Keratinocyte (primary cell): ENCODE results near the gene ELP5. TPM values are rescaled to one million over a fixed set of nuclear protein-coding genes. Genes with fewer than 3 reads are reported as not detected.

Experiments
- DNase-seq: peaks from one replicate; pipeline ENCODE4 v3.0.0-alpha.2; 2011; ENCODE audit warnings: low read depth, missing footprints, low spot score
- FAIRE-seq: peaks from 2 replicates; lab custom pipeline; 2011; peaks lifted over from hg19 to GRCh38; lab: Jason Lieb, UNC
- H2AFZ ChIP-seq: 2 replicates; pipeline ENCODE4 v1.6.0; 2012; ENCODE audit warnings: low read length, control low read depth, inconsistent platforms; ENCODE audit not compliant: control insufficient read depth
- H3K27ac ChIP-seq: 2 replicates; pipeline ENCODE4 v1.5.1; 2011; ENCODE audit warnings: low read length; ENCODE audit not compliant: control insufficient read depth, insufficient read depth
- H3K27me3 ChIP-seq: 3 replicates; pipeline ENCODE4 v1.6.0; 2011; ENCODE audit warnings: low read length; ENCODE audit not compliant: control insufficient read depth, insufficient read depth; ENCODE audit errors: extremely low read depth
- H3K36me3 ChIP-seq, 2 experiments: 2 replicates in 1 of 2; 3 replicates in 1 of 2; pipeline ENCODE4 v1.5.1; 2011; ENCODE audit warnings: low read length in 2 of 2, mild to moderate bottlenecking in 1 of 2; ENCODE audit not compliant: control insufficient read depth in 2 of 2, insufficient read depth in 2 of 2; ENCODE audit errors: extremely low read depth in 1 of 2
- H3K4me1 ChIP-seq: 3 replicates; pipeline ENCODE4 v1.5.1; 2011; ENCODE audit warnings: low read length; ENCODE audit not compliant: control insufficient read depth, insufficient read depth; ENCODE audit errors: extremely low read depth
- H3K4me2 ChIP-seq: 3 replicates; pipeline ENCODE4 v1.6.0; 2011; ENCODE audit warnings: low read depth, low read length; ENCODE audit not compliant: control insufficient read depth, insufficient read depth; ENCODE audit errors: extremely low read depth
- H3K4me3 ChIP-seq, 3 experiments: fragments of 200-600 bp in 1 of 3; sonication (generic) in 1 of 3; 2 replicates in 2 of 3; 3 replicates in 1 of 3; pipeline ENCODE4 v1.5.1; 2011 to 2016; ENCODE audit warnings: low read length in 3 of 3, mild to moderate bottlenecking in 3 of 3, control low read depth in 2 of 3, inconsistent platforms in 1 of 3, low read depth in 1 of 3, mixed read lengths in 1 of 3, mixed run types in 1 of 3, moderate library complexity in 1 of 3; ENCODE audit not compliant: control insufficient read depth in 2 of 3, insufficient read depth in 2 of 3; ENCODE audit errors: extremely low read depth in 1 of 3
- H3K79me2 ChIP-seq: 2 replicates; pipeline ENCODE4 v1.6.0; 2012; ENCODE audit warnings: low read length; ENCODE audit not compliant: control insufficient read depth, insufficient read depth
- H3K9ac ChIP-seq: 3 replicates; pipeline ENCODE4 v1.6.0; 2011; ENCODE audit warnings: low read length; ENCODE audit not compliant: control insufficient read depth, insufficient read depth; ENCODE audit errors: extremely low read depth
- H3K9me1 ChIP-seq: 3 replicates; pipeline ENCODE4 v1.6.0; 2011; ENCODE audit warnings: low read length; ENCODE audit not compliant: control insufficient read depth, insufficient read depth; ENCODE audit errors: extremely low read depth
- H3K9me3 ChIP-seq: 2 replicates; pipeline ENCODE4 v1.5.1; 2012; ENCODE audit warnings: low read depth, low read length; ENCODE audit not compliant: control insufficient read depth
- H4K20me1 ChIP-seq: 3 replicates; pipeline ENCODE4 v1.6.0; 2011; ENCODE audit warnings: low read length; ENCODE audit not compliant: control insufficient read depth, insufficient read depth; ENCODE audit errors: extremely low read depth
- EZH2 ChIP-seq: IDR thresholded peaks from one replicate; pipeline ENCODE4 v1.6.1; 2012; ENCODE audit warnings: inconsistent platforms, mild to moderate bottlenecking, low read length, moderate library complexity
- dilution Hi-C: fragments of 300-500 bp; cut with MboI; formaldehyde crosslinking; loops from one replicate; pipeline ENCODE4 v1.7.0; 2020; ENCODE audit warnings: low sequenced_read_pairs; ENCODE audit not compliant: extremely low pct_ligation_motif_present
- polyA plus RNA-seq, 5 experiments: library from polyadenylated mRNA; depleted of rRNA in 3 of 5; stranded (reverse) in 3 of 5; stranded (forward) in 1 of 5; unstranded in 1 of 5; fragments of >200 nt; gene quantifications; 1 replicate in 1 of 5; 2 replicates in 3 of 5; 3 replicates in 1 of 5; pipeline versions ENCODE4 v1.2.1 to v1.2.3, GENCODE V29; 2011 to 2012; ENCODE audit warnings: missing spikeins in 2 of 5, low read depth in 1 of 5, low replicate concordance in 1 of 5
- TF ChIP-seq, protein P1 (sequence below), 3 experiments: IDR thresholded peaks in 1 of 3; conservative IDR thresholded peaks in 1 of 3; optimal IDR thresholded peaks in 1 of 3; 2 replicates in 2 of 3; 3 replicates in 1 of 3; pipeline versions ENCODE3 to v1.5.1; 2011; ENCODE audit warnings: low read length in 3 of 3, mild to moderate bottlenecking in 3 of 3, moderate library complexity in 2 of 3, control low read depth in 1 of 3, inconsistent platforms in 1 of 3; ENCODE audit not compliant: insufficient read depth in 2 of 3; ENCODE audit errors: extremely low read depth in 1 of 3

ELP5 gene
- polyA plus RNA-seq, 1 donor (not counting 4 experiments of a cell fraction or from before 2014, with no cell fraction given), result 19.4 TPM

DNA sequence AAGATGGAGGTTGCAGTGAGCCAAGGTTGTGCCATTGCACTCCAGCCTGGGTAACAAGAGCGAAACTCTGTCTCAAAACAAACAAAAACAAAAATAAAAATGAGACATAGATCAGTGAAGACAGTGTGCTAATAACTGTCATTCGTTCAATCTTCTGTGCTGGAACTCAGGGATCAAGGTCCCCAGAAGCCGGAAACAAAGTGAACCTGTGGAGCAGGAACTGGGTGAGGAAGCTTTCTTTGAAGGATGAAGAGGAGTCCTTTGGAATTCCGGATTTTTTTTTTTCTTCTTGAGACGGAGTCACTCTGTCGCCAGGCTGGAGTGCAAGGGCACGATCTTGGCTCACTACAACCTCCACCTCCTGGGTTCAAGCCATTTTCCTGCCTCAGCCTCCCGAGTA is 27.4 kb downstream of the ELP5 start:
- H4K20me1 ChIP-seq, result no peaks in the 10 kb centered on the region
- H3K9me1 ChIP-seq, result no peaks in the 10 kb centered on the region
- H3K36me3 ChIP-seq, result no peaks in the 10 kb centered on the region
- no peak for TF ChIP-seq EZH2
- TF ChIP-seq, protein P1, sequence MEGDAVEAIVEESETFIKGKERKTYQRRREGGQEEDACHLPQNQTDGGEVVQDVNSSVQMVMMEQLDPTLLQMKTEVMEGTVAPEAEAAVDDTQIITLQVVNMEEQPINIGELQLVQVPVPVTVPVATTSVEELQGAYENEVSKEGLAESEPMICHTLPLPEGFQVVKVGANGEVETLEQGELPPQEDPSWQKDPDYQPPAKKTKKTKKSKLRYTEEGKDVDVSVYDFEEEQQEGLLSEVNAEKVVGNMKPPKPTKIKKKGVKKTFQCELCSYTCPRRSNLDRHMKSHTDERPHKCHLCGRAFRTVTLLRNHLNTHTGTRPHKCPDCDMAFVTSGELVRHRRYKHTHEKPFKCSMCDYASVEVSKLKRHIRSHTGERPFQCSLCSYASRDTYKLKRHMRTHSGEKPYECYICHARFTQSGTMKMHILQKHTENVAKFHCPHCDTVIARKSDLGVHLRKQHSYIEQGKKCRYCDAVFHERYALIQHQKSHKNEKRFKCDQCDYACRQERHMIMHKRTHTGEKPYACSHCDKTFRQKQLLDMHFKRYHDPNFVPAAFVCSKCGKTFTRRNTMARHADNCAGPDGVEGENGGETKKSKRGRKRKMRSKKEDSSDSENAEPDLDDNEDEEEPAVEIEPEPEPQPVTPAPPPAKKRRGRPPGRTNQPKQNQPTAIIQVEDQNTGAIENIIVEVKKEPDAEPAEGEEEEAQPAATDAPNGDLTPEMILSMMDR (optimal IDR thresholded peaks at IDR 0.05 in 1 of 3, IDR thresholded peaks at IDR 0.05 in 1 of 3, conservative IDR thresholded peaks at IDR 0.05 in 1 of 3; ENCODE audit: extremely low read depth in 1 of 3, insufficient read depth in 2 of 3, low read length in 3 of 3), result no peak
- H3K9me3 ChIP-seq, result no peaks in the 10 kb centered on the region
- H3K4me2 ChIP-seq, result no peak overlapping the region
- dilution Hi-C loops, result no loop called here
- H3K27me3 ChIP-seq, result peaks cover 24% of the 10 kb centered on the region
- H2AFZ ChIP-seq, result no peak overlapping the region
- FAIRE-seq, result no peak
- H3K9ac ChIP-seq, result no peak overlapping the region
- DNase-seq, result no peak
- no peak overlapping the region for H3K4me3 ChIP-seq
- no peaks in the 10 kb centered on the region for H3K79me2 ChIP-seq
- no peak overlapping the region for H3K27ac ChIP-seq
- H3K4me1 ChIP-seq, result peaks cover 16% of the 10 kb centered on the region

DNA sequence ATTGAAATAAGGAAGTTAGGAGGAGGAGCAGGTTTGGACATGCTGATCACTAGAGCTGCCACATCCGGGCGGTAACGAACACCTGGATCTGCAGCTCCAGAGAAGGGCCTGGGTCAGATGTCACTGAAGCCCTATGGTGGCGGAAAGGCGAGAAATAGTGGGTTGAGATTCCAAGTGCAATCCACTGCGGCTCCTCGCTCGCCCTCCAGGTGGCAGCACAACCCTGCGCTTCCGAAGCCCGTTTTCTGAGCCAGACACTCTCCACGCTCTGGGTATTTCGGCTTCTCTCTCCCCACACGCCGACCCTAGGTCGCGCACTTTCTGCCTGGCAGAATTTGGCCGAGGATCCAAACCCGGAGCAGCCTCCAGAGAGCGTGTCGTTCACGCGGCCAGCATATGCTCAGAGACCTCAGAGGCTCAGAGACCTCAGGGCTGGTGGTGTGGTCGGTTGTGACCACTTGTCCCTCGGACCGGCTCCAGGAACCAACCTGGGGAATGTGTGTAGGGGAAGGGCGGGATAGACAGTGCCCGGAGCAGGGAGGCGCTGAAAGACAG is 28.6 kb downstream of the ELP5 start:
- dilution Hi-C loops, result no loop called here
- Histone ChIP-seq H3K9me1 (no peaks in the 10 kb centered on the region), H3K27ac (peak overlapping the region; percentile 44), H3K36me3 (no peaks in the 10 kb centered on the region), H2AFZ (peak overlapping the region; percentile 72), H3K4me3 (peak overlapping the region; percentile 38 to 78 (median 66)), H3K4me2 (peak overlapping the region; percentile 98), H3K9ac (peak overlapping the region; percentile 72), H4K20me1 (no peaks in the 10 kb centered on the region), H3K27me3 (peaks cover 34% of the 10 kb centered on the region), H3K79me2 (no peaks in the 10 kb centered on the region), H3K9me3 (no peaks in the 10 kb centered on the region), H3K4me1 (peaks cover 16% of the 10 kb centered on the region)
- FAIRE-seq, result peak; percentile 84
- TF ChIP-seq, protein P1 (optimal IDR thresholded peaks at IDR 0.05 in 1 of 3, IDR thresholded peaks at IDR 0.05 in 1 of 3, conservative IDR thresholded peaks at IDR 0.05 in 1 of 3; ENCODE audit: extremely low read depth in 1 of 3, insufficient read depth in 2 of 3, low read length in 3 of 3), result peak; percentile 98
- no peak for TF ChIP-seq EZH2
- peak; percentile 75 for DNase-seq
